Ovary (tissue), 3 donors: Measurements from ENCODE around the gene SLC45A3.

Experiments
- EP300 ChIP-seq: sonication (generic); formaldehyde crosslinking; IDR thresholded peaks from one replicate; pipeline ENCODE4 v1.6.1; 2017; ENCODE audit warnings: antibody characterized with exemption
- TF ChIP-seq, protein P1 (sequence below), 3 donors: fragments of 450-650 bp in 2 of 3; fragments of 200-600 bp in 1 of 3; IDR thresholded peaks; one replicate each; pipeline versions ENCODE4 v1.5.1 to v1.8.0; 2016 to 2022; ENCODE audit warnings: antibody characterized with exemption in 3 of 3, mild to moderate bottlenecking in 1 of 3
- donor health status: DM: no; HTN: no; CAD: no.

DNA sequence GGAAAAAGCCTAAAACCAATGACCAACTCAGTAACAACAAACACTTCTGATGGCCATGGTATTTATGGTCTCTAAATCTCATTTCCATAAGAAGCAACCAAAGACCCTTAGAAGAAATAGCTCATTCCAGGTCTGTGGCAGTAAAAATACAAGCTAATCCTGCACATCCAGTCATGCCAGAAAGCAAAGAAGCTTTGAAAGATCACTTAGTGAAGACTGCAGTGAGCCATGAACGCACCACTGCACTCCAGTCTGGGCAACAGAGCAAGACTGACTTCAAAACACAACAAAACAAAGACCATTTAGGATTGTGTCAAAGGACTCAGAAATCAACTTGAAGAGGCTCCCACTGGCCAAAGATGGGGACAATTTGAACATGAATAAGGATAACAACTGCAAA is 30.1 kb downstream of the SLC45A3 start:
- TF ChIP-seq, protein P1, sequence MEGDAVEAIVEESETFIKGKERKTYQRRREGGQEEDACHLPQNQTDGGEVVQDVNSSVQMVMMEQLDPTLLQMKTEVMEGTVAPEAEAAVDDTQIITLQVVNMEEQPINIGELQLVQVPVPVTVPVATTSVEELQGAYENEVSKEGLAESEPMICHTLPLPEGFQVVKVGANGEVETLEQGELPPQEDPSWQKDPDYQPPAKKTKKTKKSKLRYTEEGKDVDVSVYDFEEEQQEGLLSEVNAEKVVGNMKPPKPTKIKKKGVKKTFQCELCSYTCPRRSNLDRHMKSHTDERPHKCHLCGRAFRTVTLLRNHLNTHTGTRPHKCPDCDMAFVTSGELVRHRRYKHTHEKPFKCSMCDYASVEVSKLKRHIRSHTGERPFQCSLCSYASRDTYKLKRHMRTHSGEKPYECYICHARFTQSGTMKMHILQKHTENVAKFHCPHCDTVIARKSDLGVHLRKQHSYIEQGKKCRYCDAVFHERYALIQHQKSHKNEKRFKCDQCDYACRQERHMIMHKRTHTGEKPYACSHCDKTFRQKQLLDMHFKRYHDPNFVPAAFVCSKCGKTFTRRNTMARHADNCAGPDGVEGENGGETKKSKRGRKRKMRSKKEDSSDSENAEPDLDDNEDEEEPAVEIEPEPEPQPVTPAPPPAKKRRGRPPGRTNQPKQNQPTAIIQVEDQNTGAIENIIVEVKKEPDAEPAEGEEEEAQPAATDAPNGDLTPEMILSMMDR (IDR thresholded peaks at IDR 0.05), result no peak
- TF ChIP-seq EP300, result no peak
